Measurements from ENCODE around the gene TEX11.
"Not testable (repeated sequence)": the region's sequence is repeated elsewhere in the genome, so short reads cannot be mapped to it uniquely, and the experiment has no call there.

The TEX11 gene

DNA sequence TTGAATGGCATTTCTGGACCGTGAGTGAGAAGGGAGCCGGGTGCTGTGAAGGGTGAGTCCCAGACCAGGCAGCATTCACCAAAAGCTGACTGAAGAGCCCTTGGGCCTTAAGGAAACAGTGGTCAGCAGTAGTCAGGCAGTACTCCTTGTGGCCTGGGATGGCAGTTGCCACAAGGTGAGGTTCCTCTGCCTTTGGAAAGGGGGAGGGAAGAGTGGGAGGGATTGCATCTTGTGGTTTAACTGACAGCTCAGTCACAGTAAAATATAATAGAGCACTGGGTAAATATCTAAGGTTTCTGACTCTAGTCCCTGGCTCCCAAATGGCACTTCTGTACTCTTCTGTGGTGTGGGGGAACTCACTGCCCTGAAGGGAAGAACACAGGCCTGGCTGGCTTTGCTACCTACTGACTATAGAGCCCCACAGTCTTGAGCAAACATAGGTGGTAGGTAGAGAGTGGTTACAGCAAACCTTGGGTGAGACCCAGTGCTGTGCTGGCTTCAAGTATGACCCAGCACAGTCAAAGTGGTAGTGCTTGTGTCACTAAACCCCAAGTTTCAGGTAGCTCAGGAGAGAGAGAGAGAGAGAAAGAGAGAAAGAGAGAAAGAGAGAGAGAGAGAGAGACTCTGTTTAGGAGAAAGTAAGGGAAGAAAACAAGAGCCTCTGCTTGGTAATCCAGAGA lies 154.2 kb downstream of the TEX11 start:
- DNase-seq: no peak

DNA sequence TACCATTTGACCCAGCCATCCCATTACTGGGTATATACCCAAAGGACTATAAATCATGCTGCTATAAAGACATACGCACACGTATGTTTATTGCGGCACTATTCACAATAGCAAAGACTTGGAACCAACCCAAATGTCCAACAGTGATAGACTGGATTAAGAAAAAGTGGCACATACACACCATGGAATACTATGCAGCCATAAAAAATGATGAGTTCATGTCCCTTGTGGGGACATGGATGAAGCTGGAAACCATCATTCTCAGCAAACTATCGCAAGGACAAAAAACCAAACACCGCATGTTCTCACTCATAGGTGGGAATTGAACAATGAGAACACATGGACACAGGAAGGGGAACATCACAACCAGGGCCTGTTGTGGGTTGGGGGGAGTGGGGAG lies 174.7 kb downstream of the TEX11 start:
- DNase-seq: not testable (repeated sequence)

DNA sequence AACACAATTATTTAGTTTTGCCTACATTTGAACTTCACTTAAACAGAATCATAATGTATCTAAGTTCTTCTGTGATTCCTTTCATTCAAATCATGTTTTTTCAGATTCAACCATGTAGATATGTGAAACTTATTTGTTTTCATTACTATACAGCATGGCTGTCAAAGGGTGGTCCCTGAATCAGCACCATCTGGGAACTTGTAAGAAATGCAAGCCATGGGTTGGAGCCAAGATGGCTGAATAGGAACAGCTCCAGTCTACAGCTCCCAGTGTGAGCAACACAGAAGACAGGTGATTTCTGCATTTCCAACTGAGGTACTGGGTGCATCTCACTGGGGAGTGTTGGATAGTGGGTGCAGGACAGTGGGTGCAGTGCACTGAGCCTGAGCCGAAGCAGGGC lies 180.6 kb downstream of the TEX11 start:
- not testable (repeated sequence) for DNase-seq

DNA sequence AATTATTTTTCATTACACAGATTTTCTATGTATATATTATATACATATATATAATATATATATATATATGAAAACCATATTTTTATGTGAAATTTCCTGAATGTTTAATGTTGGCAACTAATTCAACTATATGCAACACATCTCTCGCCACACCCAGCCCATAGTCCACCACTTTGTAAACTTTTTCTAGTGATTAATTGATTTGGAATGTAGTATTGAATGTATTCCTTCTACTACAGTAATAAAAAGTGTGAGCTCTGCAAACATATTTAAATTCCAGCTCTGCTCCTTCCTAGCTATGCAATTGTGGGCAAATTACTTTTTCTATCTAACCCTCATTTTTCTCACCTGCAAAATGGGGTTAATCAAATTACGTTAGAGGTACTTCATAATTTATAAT lies 187.8 kb downstream of the TEX11 start:
- DNase-seq: no peak

DNA sequence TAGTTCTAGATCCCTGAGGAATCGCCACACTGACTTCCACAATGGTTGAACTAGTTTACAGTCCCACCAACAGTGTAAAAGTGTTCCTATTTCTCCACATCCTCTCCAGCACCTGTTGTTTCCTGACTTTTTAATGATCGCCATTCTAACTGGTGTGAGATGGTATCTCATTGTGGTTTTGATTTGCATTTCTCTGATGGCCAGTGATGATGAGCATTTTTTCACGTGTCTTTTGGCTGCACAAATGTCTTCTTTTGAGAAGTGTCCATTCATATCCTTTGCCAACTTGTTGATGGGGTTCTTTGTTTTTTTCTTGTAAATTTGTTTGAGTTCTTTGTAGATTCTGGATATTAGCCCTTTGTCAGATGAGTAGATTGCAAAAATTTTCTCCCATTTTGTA lies 197.2 kb downstream of the TEX11 start:
- not testable (repeated sequence) for DNase-seq

DNA sequence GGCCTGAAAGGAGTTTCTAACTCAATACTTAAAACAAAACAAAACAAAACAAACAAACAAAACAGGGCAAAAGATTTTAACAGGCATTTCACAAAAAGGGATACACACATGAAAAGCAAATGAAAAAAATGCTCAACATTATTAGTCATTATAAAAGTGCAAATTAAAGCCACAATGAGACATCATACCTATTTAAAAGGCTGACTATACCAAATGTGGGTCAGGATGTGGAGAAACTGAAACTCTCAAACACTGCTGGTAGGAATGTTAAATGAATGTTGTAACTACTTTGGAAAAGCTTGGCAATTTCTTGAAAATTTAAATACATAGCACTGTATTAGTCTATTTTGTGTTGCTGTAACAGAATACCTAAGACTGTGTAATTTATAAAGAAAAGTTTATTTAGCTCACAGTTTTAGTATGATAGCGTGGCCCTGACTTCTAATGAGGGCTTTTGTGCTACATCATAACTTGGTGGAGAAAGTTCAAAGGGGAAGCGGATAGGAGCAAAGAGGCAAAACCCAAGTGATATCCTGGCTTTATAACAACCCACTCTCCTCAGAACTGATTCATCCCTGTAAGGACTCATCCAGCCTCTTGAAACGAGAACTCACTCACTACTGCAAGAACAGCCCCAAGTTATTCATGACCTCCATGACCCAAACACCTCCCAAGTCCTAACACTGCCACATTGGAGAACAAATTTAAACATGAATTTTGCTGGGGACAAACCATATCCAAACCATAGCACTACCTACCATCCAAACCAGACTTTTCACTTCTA lies 214.0 kb downstream of the TEX11 start:
- no peak for DNase-seq

DNA sequence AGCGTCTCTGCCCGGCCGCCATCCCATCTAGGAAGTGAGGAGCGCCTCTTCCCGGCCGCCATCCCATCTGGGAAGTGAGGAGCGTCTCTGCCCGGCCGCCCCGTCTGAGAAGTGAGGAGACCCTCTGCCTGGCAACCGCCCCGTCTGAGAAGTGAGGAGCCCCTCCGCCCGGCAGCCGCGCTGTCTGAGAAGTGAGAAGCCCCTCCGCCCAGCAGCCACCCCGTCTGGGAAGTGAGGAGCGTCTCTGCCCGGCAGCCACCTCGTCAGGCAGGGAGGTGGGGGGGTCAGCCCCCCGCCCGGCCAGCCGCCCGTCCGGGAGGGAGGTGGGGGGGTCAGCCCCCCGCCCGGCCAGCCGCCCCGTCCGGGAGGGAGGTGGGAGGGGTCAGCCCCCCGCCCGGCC lies 229.1 kb downstream of the TEX11 start:
- DNase-seq: not testable (repeated sequence)

DNA sequence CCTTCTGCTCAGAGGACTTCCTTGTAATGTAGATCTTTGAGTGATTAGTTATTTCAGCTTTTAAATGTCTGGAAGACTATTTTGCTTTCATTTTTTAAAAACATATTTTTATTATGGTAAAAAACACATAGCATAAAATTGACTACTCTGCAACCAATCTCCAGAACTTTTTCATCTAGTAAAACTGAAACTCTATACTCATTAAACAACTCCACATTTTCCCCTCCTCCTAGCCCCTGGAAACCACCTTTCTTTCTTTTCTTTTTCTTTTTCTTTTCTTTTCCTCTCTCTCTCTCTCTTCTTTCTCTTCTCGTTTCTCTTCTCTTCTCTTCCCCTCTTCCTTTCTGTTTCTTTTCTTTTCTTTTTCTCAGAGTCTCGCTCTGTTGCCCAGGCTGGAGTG lies 233.2 kb downstream of the TEX11 start:
- no peak for DNase-seq

DNA sequence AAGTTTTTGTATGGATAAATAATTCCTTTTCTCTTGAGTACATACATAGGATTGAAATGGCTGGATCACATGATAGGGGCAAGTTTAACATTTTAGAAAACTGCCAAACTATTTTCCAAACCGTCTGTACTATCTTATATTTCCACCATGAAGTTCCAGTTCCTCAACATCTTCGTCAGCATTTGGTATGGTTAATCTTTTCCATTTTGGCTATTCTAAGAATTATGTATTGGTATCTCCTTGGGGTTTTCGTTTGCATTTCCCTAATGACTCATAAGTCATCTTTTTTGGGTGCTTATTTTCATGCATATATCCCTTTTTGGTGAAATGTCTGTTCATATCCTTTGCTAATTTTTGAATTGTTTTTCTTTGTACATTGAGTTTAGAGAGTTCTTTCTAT lies 236.2 kb downstream of the TEX11 start:
- no peak for DNase-seq

DNA sequence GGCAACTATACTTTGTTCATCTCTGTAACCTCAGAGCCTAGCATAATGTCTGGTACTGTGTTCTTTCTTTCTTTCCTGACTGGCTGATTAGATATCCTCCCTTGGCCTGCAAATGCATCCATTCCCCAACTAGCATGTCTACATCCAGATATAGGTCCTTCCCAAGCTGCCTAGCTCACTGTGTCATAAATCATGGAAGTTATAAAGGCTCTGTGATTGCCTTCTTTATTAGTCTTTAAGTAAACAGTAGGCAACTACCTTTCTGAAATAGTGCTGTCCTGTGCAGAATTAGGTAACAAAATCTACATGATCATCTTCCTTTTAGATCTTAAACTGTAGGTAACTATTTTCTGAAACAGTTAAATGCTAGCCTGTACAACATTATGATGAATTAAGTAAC lies 239.4 kb downstream of the TEX11 start:
- DNase-seq: no peak

DNA sequence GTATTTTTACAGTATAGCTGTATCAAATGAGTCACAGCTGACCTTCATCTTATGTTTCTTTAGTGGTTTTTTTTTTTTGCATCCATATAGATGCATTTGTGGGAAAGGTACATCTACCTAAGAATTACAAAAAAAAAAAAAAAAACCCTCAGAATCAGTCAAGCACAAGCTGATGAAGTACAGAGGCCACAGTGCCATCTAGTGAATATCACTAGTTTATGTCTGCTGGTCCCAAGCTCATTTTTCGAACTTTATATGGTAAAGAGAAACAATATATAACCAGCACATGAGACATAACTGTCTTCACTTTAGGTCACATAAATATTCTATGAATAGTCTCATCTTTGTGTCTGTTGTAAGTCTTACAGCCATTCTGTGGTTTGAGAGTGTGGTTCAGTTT lies 243.8 kb downstream of the TEX11 start:
- no peak for DNase-seq

DNA sequence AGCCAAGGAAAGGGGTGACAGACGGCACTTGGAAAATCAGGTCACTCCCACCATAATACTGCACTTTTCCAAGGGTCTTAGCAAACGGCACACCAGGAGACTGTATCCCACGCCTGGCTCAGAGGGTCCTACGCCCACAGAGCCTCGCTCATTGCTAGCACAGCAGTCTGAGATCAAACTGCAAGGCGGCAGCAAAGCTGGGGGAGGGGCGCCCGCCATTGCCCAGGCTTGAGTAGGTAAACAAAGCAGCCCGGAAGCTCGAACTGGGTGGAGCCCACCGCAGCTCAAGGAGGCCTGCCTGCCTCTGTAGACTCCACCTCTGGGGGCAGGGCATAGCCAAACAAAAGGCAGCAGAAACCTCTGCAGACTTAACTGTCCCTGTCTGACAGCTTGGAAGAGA lies 247.4 kb downstream of the TEX11 start:
- DNase-seq: not testable (repeated sequence)

DNA sequence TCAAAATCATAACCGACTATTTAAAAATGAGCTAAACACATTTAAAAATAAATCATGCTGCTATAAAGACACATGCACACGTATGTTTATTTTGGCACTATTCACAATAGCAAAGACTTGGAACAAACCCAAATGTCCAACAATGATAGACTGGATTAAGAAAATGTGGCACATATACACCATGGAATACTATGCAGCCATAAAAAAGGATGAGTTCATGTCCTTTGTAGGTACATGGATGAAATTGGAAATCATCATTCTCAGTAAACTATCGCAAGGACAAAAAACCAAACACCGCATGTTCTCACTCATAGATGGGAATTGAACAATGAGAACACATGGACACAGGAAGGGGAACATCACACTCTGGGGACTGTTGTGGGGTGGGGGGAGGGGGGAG lies 251.0 kb downstream of the TEX11 start:
- not testable (repeated sequence) for DNase-seq

DNA sequence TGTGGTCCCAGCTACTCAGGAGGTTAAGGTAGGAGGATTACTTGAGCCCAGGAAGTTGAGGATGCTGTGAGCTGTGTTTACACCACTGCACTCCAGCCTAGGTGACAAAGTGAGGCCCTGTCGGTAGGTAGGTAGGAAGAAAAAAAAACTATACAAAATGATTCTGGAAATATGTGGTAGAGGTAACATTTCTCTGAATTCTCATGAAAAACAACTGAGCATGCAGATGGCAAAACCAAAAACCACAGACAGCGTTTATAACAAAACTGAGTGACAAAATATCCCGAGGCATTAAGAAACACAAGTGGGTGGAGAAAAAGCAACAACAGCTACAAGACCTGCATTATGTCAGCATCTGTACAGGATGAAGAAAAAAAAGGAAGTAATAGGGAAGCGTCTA lies 252.2 kb downstream of the TEX11 start:
- no peak for DNase-seq

DNA sequence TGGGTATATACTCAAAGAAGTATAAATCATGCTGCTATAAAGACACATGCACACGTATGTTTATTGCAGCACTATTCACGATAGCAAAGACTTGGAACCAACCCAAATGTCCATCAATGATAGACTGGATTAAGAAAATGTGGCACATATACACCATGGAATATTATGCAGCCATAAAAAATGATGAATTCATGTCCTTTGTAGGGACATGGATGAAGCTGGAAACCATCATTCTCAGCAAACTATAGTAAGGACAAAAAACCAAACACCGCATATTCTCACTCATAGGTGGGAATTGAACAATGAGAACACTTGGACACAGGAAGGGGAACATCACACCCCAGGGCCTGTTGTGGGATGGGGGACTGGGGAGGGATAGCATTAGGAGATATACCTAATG lies 260.6 kb downstream of the TEX11 start:
- not testable (repeated sequence) for DNase-seq

DNA sequence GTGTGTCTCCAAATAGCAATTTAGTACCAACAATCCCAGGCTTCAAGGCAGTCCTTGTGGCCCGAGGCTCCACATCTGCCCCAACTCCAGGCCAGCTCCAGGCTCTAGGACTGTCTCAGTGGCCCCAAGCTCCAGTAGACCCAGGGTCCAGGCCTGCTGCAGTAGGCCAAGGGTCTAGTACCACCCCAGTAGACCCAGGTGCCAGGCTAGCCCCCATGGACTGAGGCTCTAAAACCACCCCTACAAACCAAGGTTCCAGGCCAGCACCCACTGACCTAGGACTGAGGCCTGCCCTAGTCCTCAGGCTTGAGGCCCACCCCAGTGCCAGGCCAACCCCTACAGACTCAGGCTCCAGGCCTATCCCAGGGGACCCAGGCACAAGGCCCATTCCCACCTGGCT lies 272.3 kb downstream of the TEX11 start:
- no peak for DNase-seq

DNA sequence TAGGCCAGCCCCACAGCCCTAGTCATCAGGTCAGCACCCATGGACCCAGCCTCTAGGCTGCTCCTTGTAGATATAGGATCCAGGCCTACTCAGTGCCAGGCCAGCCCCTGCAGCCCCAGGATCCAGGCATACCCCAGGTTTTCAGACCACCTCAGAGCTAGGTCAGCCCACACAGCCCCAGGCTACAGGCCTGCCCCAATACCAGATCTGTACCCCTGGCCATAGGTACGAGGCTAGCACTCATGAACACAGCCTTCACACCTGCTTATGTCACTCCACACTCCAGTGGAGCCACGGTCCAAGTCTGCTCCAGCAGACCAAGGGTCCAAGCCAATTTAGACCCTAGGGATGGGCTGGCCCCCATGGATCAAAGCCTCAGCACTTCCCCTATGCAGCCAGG lies 272.8 kb downstream of the TEX11 start:
- no peak for DNase-seq

DNA sequence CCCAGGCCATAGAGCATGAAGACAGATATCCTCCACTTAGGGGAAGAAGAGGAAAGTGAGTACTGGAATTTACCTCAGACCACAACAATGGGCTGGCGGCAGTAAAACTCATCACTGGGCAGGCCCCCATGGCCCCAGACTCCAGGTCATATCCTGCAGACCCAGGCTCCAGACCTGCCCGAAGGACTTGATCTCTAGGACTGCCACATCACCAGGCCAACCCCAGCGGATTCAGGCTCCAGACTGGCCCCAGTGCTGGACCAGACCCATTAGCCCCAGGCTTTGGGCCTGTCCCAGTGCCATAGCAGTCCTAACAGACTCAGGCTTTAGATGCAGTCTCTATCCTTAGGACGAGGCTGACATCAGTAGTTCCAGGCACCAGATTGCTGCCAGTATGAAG lies 273.3 kb downstream of the TEX11 start:
- no peak for DNase-seq

DNA sequence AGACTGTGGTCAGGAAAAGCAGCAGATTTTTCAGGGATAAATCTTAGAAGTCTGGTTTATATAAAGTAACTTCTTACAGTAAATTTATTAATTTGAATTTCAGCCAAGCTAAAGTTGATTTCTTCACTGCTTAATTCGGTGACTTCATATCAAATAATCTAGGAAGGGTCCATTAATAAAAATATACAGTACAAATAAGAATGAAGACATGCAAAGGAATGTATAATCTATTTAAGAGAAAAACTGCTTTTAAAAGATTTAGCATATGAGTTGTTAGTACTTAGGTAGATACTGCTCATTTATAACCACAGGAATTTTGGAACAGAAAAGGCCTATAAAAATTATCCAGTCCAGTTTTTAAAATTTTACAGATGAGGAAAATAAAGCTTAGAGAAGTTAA lies 286.8 kb downstream of the TEX11 start:
- DNase-seq: no peak

DNA sequence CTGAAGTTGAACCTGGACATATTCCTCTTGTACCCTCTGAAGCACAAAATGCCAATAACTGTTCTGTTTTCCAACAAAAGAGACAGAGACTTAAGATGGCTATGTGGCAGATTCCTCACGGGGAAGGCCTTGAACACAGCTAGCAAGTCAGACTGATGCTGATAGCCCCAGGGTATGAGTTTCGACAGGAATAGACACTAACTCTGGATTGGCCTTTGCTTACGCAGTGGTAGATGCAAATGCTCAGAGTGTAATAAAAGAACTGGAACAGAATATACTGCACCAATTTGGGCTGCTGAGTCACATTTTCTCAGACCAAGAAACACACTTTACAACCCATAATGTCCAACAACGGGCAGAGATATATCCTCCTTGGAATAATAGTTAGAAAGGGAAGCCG lies 290.0 kb downstream of the TEX11 start:
- DNase-seq: no peak

DNA sequence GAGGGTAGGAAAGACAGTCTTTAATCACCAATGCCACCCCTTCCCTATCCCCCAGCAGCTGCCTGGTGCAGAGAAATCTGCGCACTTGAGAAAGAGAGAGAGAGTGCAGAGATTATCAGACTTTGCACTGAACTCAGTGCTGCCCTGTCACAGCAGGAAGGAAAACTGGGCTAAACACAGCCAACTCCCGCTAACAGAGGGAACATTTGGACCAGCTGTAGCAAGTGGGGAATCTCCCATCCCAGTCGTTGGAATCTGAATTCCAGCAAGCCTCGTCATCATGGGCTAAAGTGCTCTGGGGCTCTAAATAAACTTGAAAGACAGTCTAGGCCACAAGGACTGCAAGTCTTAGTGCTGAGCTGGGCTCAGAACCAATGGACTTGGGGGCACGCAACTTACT lies 295.2 kb downstream of the TEX11 start:
- DNase-seq: no peak

DNA sequence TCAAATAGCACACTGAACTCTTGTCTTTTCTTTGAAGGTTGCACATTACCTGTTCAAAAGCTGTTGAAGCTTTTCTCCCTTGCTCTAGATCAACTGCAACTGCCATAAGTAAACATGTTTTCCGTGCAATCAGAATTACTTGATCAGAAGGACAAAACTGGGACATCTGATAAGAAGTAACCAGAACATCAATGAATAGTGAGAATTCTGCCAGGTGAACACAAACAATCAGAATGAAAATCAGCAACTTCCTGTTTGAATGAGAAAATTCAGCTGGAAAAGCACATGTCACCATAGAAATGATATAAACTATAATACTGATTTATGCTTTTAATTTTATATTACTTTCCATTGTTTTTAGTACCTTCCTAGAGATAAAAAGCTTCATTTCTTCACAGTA lies 303.2 kb downstream of the TEX11 start:
- DNase-seq: no peak

DNA sequence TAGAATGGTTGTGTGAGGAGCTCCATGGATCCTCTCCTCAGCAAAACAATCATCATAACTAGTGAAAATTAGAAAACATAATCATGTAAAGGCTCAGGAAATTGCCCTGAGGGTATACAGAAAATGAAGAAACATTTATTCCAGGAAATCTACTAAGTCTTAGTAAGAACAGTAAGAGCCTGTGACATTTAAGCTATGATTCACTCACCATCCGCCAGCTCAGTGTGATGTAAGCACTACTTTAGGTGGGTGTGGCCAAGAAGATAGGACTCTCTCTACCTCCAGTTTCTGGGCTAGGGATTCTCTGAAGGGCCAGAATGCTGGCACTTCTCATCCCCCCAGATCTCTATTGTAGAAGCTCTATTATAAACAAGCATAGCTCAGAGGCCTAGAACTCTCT lies 316.4 kb downstream of the TEX11 start:
- no peak for DNase-seq

DNA sequence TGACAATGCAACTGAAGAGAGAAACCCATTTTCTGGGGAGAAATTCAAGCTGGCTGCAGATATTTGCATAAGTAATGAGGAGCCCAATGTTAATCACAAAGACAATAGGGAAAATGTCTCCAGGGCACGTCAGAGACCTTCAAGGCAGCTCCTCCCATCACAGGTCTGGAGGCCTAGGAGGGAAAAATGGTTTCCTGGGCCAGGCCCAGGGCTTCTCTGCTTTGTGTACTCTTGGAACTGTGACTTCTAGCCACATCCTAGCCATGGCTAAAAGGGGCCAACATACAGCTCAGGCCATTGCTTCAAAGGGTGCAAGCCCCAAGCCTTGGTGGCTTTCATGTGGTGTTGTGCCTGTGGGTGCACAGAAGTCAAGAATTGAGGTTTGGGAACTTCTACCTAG lies 321.4 kb downstream of the TEX11 start:
- DNase-seq: not testable (repeated sequence)

DNA sequence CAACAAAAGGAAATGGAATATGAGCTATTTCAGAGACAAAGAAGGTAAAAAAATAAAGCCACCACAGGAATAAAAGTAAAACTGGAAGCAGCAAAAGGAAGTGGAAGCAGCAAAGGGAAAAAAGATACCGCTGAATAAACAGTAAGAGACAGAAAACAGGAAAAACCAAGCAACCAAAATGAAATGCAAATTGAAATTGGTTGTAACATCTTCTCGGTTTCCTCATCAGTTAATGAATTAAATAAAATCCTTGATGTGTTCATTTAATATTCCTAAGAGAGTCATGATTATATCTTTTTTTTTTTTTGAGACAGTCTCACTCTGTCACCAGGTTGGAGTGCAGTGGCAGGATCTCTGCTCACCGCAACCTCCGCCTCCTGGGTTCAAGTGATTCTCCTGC lies 331.1 kb downstream of the TEX11 start:
- no peak for DNase-seq

Data from NCI-H1930 (cell line).